ENCODE measurements around the gene CDCA5. TPM values are rescaled to one million over a fixed set of nuclear protein-coding genes. Genes with fewer than 3 reads are reported as not detected.

The CDCA5 gene
- total RNA-seq, 2 donors from 2014 or later = 2.3 TPM; not detected in 1

DNA sequence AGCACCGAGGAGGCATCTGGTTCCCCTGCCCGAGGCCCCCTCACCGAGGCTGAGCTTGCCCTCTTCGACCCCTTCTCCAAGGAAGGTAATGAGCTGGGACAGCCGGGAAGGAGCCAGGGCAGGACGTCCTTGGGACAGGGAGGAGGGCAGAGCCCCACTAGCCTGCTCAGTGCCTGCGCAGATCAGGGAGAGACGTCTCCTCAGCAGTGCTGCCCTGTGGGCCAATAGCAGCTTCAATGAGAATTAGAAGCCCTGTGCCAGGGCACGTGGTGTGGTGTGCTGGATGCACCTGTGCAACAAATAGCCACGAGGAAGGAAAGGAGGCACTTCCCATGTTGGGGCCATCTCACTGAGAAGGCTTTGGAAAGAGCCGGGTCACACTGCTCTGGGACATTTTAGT lies 48.3 kb downstream of the CDCA5 start:
- H3K27me3 ChIP-seq = no peaks in the 10 kb centered on the region
- WGBS, 2 donors = 79 to 85% methylated on average over 9 to 10 of the region's 11 CpGs
- H3K27ac ChIP-seq = no peak overlapping the region
- H3K4me3 ChIP-seq = no peak overlapping the region
- peaks cover 11% of the 10 kb centered on the region for H3K4me1 ChIP-seq
- H3K36me3 ChIP-seq (replicated peaks in 1 of 2; ENCODE audit: insufficient read depth in 1 of 2, low read depth in 2 of 2) = peaks cover 4 to 6% of the 10 kb centered on the region in 2 donors
- DNase-seq = no peak
- H3K9me3 ChIP-seq = no peaks in the 10 kb centered on the region
- ATAC-seq = no peak
- intact Hi-C loops (cut with DNase I) = no loop called here
- TF ChIP-seq, protein P1, sequence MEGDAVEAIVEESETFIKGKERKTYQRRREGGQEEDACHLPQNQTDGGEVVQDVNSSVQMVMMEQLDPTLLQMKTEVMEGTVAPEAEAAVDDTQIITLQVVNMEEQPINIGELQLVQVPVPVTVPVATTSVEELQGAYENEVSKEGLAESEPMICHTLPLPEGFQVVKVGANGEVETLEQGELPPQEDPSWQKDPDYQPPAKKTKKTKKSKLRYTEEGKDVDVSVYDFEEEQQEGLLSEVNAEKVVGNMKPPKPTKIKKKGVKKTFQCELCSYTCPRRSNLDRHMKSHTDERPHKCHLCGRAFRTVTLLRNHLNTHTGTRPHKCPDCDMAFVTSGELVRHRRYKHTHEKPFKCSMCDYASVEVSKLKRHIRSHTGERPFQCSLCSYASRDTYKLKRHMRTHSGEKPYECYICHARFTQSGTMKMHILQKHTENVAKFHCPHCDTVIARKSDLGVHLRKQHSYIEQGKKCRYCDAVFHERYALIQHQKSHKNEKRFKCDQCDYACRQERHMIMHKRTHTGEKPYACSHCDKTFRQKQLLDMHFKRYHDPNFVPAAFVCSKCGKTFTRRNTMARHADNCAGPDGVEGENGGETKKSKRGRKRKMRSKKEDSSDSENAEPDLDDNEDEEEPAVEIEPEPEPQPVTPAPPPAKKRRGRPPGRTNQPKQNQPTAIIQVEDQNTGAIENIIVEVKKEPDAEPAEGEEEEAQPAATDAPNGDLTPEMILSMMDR (IDR thresholded peaks at IDR 0.05) = no peak
- no peak for TF ChIP-seq POLR2A (IDR thresholded peaks at IDR 0.05)

DNA sequence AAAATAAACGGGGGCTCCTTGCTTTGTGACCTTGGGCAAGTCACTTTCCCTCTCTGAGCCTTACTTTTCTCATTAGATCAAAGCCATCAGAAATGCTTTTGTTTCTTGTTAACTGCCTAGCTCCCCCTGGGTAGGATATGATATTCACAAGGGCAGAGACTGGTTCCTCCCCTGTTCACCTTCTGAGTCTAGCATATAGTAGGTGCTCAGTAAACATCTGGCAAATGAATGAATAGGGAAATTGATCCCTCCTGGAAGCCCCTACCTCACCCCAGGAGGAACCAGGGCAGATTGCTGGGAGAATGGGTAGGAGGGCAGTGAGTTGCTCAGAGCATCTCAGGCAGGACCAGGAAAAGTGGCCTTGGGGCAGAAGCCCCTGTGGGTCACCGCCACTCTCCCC lies 49.4 kb downstream of the CDCA5 start:
- Histone ChIP-seq H3K36me3 (replicated peaks in 1 of 2; ENCODE audit: insufficient read depth in 1 of 2, low read depth in 2 of 2) (peaks cover 4 to 6% of the 10 kb centered on the region in 2 donors), H3K27ac (no peak overlapping the region), H3K4me1 (peaks cover 4% of the 10 kb centered on the region), H3K4me3 (no peak overlapping the region), H3K27me3 (no peaks in the 10 kb centered on the region), H3K9me3 (no peaks in the 10 kb centered on the region)
- no peak for ATAC-seq
- no peak for DNase-seq
- intact Hi-C loops (cut with DNase I) = no loop called here
- 60 to 78% methylated on average over 2 of the region's 2 CpGs for WGBS, 2 donors
- TF ChIP-seq, protein P1 (IDR thresholded peaks at IDR 0.05) = no peak
- TF ChIP-seq POLR2A (IDR thresholded peaks at IDR 0.05) = no peak

DNA sequence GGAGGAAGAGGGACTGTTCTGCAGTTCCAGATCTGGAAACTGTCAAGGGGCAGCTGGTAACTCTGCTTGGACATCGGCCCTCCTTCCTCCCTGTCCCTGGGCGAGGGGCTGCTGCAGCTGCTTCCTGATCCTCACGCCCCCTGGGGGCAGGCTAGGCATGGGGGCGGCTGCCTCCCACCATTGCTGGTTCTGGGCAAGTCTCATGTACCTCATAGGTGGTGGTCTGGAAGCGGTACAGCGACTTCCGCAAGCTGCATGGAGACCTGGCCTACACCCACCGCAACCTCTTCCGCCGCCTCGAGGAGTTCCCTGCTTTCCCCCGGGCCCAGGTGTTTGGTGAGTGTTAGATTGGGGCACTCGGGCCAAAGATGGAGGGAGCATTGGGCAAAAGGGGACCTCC lies 51.6 kb downstream of the CDCA5 start:
- no peaks in the 10 kb centered on the region for H3K27me3 ChIP-seq
- intact Hi-C loops (cut with DNase I) = no loop called here
- no peak overlapping the region for H3K4me3 ChIP-seq
- no peak overlapping the region for H3K27ac ChIP-seq
- DNase-seq (no peak), ATAC-seq (no peak)
- TF ChIP-seq, protein P1 (IDR thresholded peaks at IDR 0.05) = no peak
- no peak for TF ChIP-seq POLR2A (IDR thresholded peaks at IDR 0.05)
- no peaks in the 10 kb centered on the region for H3K9me3 ChIP-seq
- 80 to 86% methylated on average over 11 to 13 of the region's 13 CpGs for WGBS, 2 donors
- H3K36me3 ChIP-seq (replicated peaks in 1 of 2; ENCODE audit: insufficient read depth in 1 of 2, low read depth in 2 of 2) = peaks cover 4 to 6% of the 10 kb centered on the region in 2 donors
- H3K4me1 ChIP-seq = peaks cover 15% of the 10 kb centered on the region

Small RNAs within 50 kb of the gene (microRNA-seq; reads per million reads assigned to microRNA genes)
- gene MIR6751 (ENCODE audit: borderline number of aligned reads in 2 of 2, borderline replicate concordance in 2 of 2) = 0 reads per million in 2 donors

Small RNAs within 50 kb of the gene (small RNA-seq; reads per million reads assigned to genes)
- gene SNX15 = not detected

Other genes starting within 250 kb of the CDCA5 start
- 10 to 100 TPM; 13.5 to 18.9 TPM for gene CDC42BPG, start 239.4 kb downstream of the CDCA5 start, total RNA-seq
- gene EHD1, start 205.4 kb downstream of the CDCA5 start, total RNA-seq = 10 to 100 TPM; 18.7 to 45.2 TPM
- gene ATG2A, start 166.8 kb downstream of the CDCA5 start, total RNA-seq = 10 to 100 TPM; 16.3 to 34.3 TPM
- gene PPP2R5B, start 159.4 kb downstream of the CDCA5 start, total RNA-seq = 10 to 100 TPM; 12.7 to 35.6 TPM
- 10 to 100 TPM in 1 of 2 donors, 1 to 10 TPM in 1; 7.3 to 18.5 TPM for gene GPHA2, start 148.1 kb downstream of the CDCA5 start, total RNA-seq
- under 1 TPM in 1 of 2 donors, not detected in 1; 0.78 TPM for gene MAJIN, start 111.9 kb downstream of the CDCA5 start, total RNA-seq
- gene BATF2, start 87.1 kb downstream of the CDCA5 start, total RNA-seq = 10 to 100 TPM in 1 of 2 donors, 1 to 10 TPM in 1; 2.3 to 20.8 TPM
- 10 to 100 TPM; 67.6 to 75.5 TPM for gene ARL2, start 69.9 kb downstream of the CDCA5 start, total RNA-seq
- 10 to 100 TPM in 1 of 2 donors, 1 to 10 TPM in 1; 7.9 to 10.6 TPM for gene SNX15, start 56.6 kb downstream of the CDCA5 start, total RNA-seq
- 10 to 100 TPM in 1 of 2 donors, 1 to 10 TPM in 1; 5.4 to 30.3 TPM for gene SAC3D1, start 42.8 kb downstream of the CDCA5 start, total RNA-seq
- gene NAALADL1, start 25.5 kb downstream of the CDCA5 start, total RNA-seq = 10 to 100 TPM in 1 of 2 donors, 1 to 10 TPM in 1; 1.6 to 11.5 TPM
- 10 to 100 TPM; 23.1 to 29.3 TPM for gene ZFPL1, start 182 bp upstream of the CDCA5 start, total RNA-seq
- 100 to 1,000 TPM; 206 to 360 TPM for gene VPS51, start 12.2 kb upstream of the CDCA5 start, total RNA-seq
- gene TM7SF2, start 27.8 kb upstream of the CDCA5 start, total RNA-seq = 10 to 100 TPM; 25.4 to 85.6 TPM
- 10 to 100 TPM; 18.7 to 33.9 TPM for gene ZNHIT2, start 33.7 kb upstream of the CDCA5 start, total RNA-seq
- gene FAU, start 38.1 kb upstream of the CDCA5 start, total RNA-seq = 1,000 to 10,000 TPM; 1,320 to 1,355 TPM
- gene MRPL49, start 38.3 kb upstream of the CDCA5 start, total RNA-seq = 10 to 100 TPM; 34.2 to 35.6 TPM
- gene SYVN1, start 50.5 kb upstream of the CDCA5 start, total RNA-seq = 10 to 100 TPM; 41.0 to 97.2 TPM
- not detected for gene SPDYC, start 86.2 kb upstream of the CDCA5 start, total RNA-seq
- gene CAPN1, start 97.9 kb upstream of the CDCA5 start, total RNA-seq = 100 to 1,000 TPM; 142 to 245 TPM
- 10 to 100 TPM in 1 of 2 donors, 1 to 10 TPM in 1; 7.3 to 19.1 TPM for gene POLA2, start 177.9 kb upstream of the CDCA5 start, total RNA-seq
- 10 to 100 TPM in 1 of 2 donors, 1 to 10 TPM in 1; 8.3 to 16.8 TPM for gene CDC42EP2, start 230.8 kb upstream of the CDCA5 start, total RNA-seq
- 10 to 100 TPM; 18.1 to 30.1 TPM for gene DPF2, start 249.8 kb upstream of the CDCA5 start, total RNA-seq